H1 (cell line): ENCODE results near the gene E2F3. TPM values are rescaled to one million over a fixed set of nuclear protein-coding genes. Genes with fewer than 3 reads are reported as not detected.

Source experiments
- CTCF ChIA-PET: fragments of 300-600 bp; sonication (Branson Sonifier 250); formaldehyde crosslinking; loops from one replicate; lab custom pipeline; 2021; ENCODE audit not compliant: partially characterized antibody; lab: Charles Lee
- POLR2A ChIA-PET: fragments of 300-600 bp; sonication (Branson Sonifier 250); formaldehyde crosslinking; loops from one replicate; lab custom pipeline; 2021; ENCODE audit warnings: inconsistent platforms; ENCODE audit not compliant: partially characterized antibody; lab: Charles Lee
- DNase-seq, 2 experiments: peaks; one replicate each; pipeline versions ENCODE4 v3.0.0 to v3.0.0-alpha.2; 2010 to 2022; ENCODE audit warnings: low spot score in 2 of 2, low read depth in 1 of 2, mixed read lengths in 1 of 2
- FAIRE-seq: peaks from 2 replicates; lab custom pipeline; 2011; peaks lifted over from hg19 to GRCh38; lab: Jason Lieb, UNC
- H2AFZ ChIP-seq: 2 replicates; pipeline ENCODE4 v1.8.1; 2012; ENCODE audit warnings: low read length, inconsistent platforms
- H2AK5ac ChIP-seq: 2 replicates; pipeline ENCODE4 v1.6.1; 2013; ENCODE audit warnings: low read depth, low read length
- H2BK120ac ChIP-seq: replicated peaks from 2 replicates; pipeline ENCODE3; 2013; ENCODE audit warnings: low read depth, low read length, inconsistent platforms
- H2BK12ac ChIP-seq: 2 replicates; pipeline ENCODE4 v1.6.1; 2013; ENCODE audit warnings: low read depth, low read length
- H2BK15ac ChIP-seq: 2 replicates; pipeline ENCODE4 v1.6.1; 2013; ENCODE audit warnings: low read length
- H2BK20ac ChIP-seq: 2 replicates; pipeline ENCODE4 v1.6.1; 2013; ENCODE audit warnings: low read length
- H2BK5ac ChIP-seq: 2 replicates; pipeline ENCODE4 v1.6.1; 2013; ENCODE audit warnings: low read depth, low read length
- H3K14ac ChIP-seq: 2 replicates; pipeline ENCODE4 v1.6.1; 2013; ENCODE audit warnings: inconsistent platforms; ENCODE audit not compliant: insufficient read length
- H3K18ac ChIP-seq: 2 replicates; pipeline ENCODE4 v1.6.1; 2013; ENCODE audit warnings: low read length; ENCODE audit errors: extremely low read depth
- H3K23ac ChIP-seq: 2 replicates; pipeline ENCODE4 v1.6.1; 2013; ENCODE audit warnings: inconsistent platforms; ENCODE audit not compliant: insufficient read length
- H3K23me2 ChIP-seq: 2 replicates; pipeline ENCODE4 v1.6.1; 2013; ENCODE audit warnings: low read depth, low read length
- H3K27ac ChIP-seq: 2 replicates; pipeline ENCODE4 v1.6.1; 2011; ENCODE audit warnings: low read depth, low read length, inconsistent platforms
- H3K27me3 ChIP-seq, 4 experiments: replicated peaks in 1 of 4; 1 replicate in 1 of 4; 2 replicates in 3 of 4; pipeline versions ENCODE4 v1.6.1 to v1.8.1; 2011 to 2013; ENCODE audit warnings: low read length in 3 of 4, mild to moderate bottlenecking in 3 of 4, inconsistent platforms in 2 of 4, mixed read lengths in 2 of 4, moderate library complexity in 1 of 4; ENCODE audit not compliant: control insufficient read depth in 3 of 4, insufficient read depth in 3 of 4; ENCODE audit errors: extremely low read depth in 1 of 4
- H3K36me3 ChIP-seq, 4 experiments: 2 replicates each; pipeline versions ENCODE4 v1.6.1 to v1.8.1; 2011 to 2013; ENCODE audit warnings: mild to moderate bottlenecking in 4 of 4, low read length in 3 of 4, moderate library complexity in 2 of 4, control low read depth in 1 of 4, inconsistent platforms in 1 of 4; ENCODE audit not compliant: insufficient read depth in 4 of 4, control insufficient read depth in 2 of 4
- H3K4ac ChIP-seq: replicated peaks from 2 replicates; pipeline ENCODE3; 2013; ENCODE audit warnings: low read length, low read depth, mixed read lengths, inconsistent platforms; ENCODE audit not compliant: insufficient read length
- H3K4me1 ChIP-seq, 4 experiments: replicated peaks in 1 of 4; 1 replicate in 1 of 4; 2 replicates in 3 of 4; pipeline versions ENCODE4 v1.6.1 to v1.8.1; 2011 to 2013; ENCODE audit warnings: low read length in 3 of 4, inconsistent platforms in 2 of 4, mixed read lengths in 1 of 4; ENCODE audit not compliant: insufficient read depth in 4 of 4, control insufficient read depth in 3 of 4
- H3K4me2 ChIP-seq, 2 experiments: 2 replicates each; pipeline versions ENCODE4 v1.6.1 to v1.8.1; 2011 to 2013; ENCODE audit warnings: low read depth in 2 of 2, low read length in 2 of 2, control low read depth in 1 of 2, inconsistent platforms in 1 of 2, mild to moderate bottlenecking in 1 of 2; ENCODE audit not compliant: insufficient read depth in 1 of 2
- H3K4me3 ChIP-seq, 4 experiments: fragments of 200-600, 300-600 bp in 1 of 4; sonication (generic), shearing (Covaris generic), sonication (Bioruptor Twin) in 1 of 4; 2 replicates each; pipeline versions ENCODE4 v1.5.1 to v1.8.1; 2011 to 2016; ENCODE audit warnings: low read length in 4 of 4, low read depth in 3 of 4, control low read depth in 2 of 4, inconsistent platforms in 2 of 4, mild to moderate bottlenecking in 2 of 4, mixed read lengths in 1 of 4, moderate library complexity in 1 of 4; ENCODE audit not compliant: insufficient read depth in 2 of 4; ENCODE audit errors: extremely low read depth in 1 of 4
- H3K56ac ChIP-seq: replicated peaks from 2 replicates; pipeline ENCODE3; 2013; ENCODE audit warnings: low read depth, mild to moderate bottlenecking, mixed read lengths, low read length, inconsistent platforms; ENCODE audit not compliant: insufficient read length
- H3K79me1 ChIP-seq: 2 replicates; pipeline ENCODE4 v1.6.1; 2013; ENCODE audit warnings: low read depth, low read length, control low read depth
- H3K79me2 ChIP-seq, 2 experiments: 2 replicates each; pipeline versions ENCODE4 v1.6.1 to v1.8.1; 2012 to 2013; ENCODE audit warnings: low read length in 2 of 2, mild to moderate bottlenecking in 2 of 2, inconsistent platforms in 1 of 2; ENCODE audit not compliant: insufficient read depth in 2 of 2, control insufficient read depth in 1 of 2
- H3K9ac ChIP-seq, 4 experiments: replicated peaks in 1 of 4; 1 replicate in 1 of 4; 2 replicates in 3 of 4; pipeline versions ENCODE4 v1.6.1 to v1.8.1; 2011 to 2013; ENCODE audit warnings: low read depth in 3 of 4, low read length in 3 of 4, control low read depth in 2 of 4, mild to moderate bottlenecking in 2 of 4, moderate library complexity in 2 of 4, inconsistent platforms in 1 of 4; ENCODE audit errors: extremely low read depth in 1 of 4
- H3K9me3 ChIP-seq, 2 experiments: 2 replicates each; pipeline versions ENCODE4 v1.6.1 to v1.8.1; 2012 to 2013; ENCODE audit warnings: mild to moderate bottlenecking in 2 of 2, moderate library complexity in 2 of 2, control low read depth in 1 of 2, inconsistent platforms in 1 of 2, low read depth in 1 of 2, low read length in 1 of 2, mixed read lengths in 1 of 2; ENCODE audit not compliant: insufficient read depth in 2 of 2
- H4K20me1 ChIP-seq, 2 experiments: replicated peaks in 1 of 2; 2 replicates each; pipeline versions ENCODE3 to v1.8.1; 2011 to 2013; ENCODE audit warnings: inconsistent platforms in 2 of 2, low read length in 2 of 2, mild to moderate bottlenecking in 1 of 2; ENCODE audit not compliant: insufficient read depth in 2 of 2, control insufficient read depth in 1 of 2
- H4K5ac ChIP-seq: 2 replicates; pipeline ENCODE4 v1.6.1; 2013; ENCODE audit warnings: low read length, low read depth, mixed read lengths, inconsistent platforms; ENCODE audit not compliant: insufficient read length
- H4K8ac ChIP-seq: 2 replicates; pipeline ENCODE4 v1.8.0; 2013; ENCODE audit warnings: mild to moderate bottlenecking, moderate library complexity, low read length, inconsistent platforms; ENCODE audit not compliant: insufficient read depth; ENCODE audit errors: extremely low read depth
- H4K91ac ChIP-seq: replicated peaks from 2 replicates; pipeline ENCODE3; 2013; ENCODE audit warnings: low read length, mixed read lengths, inconsistent platforms; ENCODE audit not compliant: insufficient read length
- GTF2F1 ChIP-seq: IDR thresholded peaks from 2 replicates; pipeline ENCODE4 v1.6.1; 2012; ENCODE audit warnings: low read depth, low read length, improper control_type of control experiment, borderline replicate concordance
- WGBS, 2 experiments: shearing (Covaris generic) in 1 of 2; methylation state at CpG; one replicate each; pipeline versions ENCODE4 v1.1.6 to v1.1.7; 2013 to 2015; ENCODE audit warnings: low lambda C conversion rate in 2 of 2, mixed read lengths in 2 of 2, inconsistent platforms in 1 of 2, low coverage in 1 of 2, missing lambda C conversion rate in 1 of 2; ENCODE audit not compliant: insufficient replicate concordance in 2 of 2, insufficient coverage in 1 of 2, insufficient read length in 1 of 2; ENCODE audit errors: extremely low coverage in 1 of 2, missing lambda C conversion rate in 1 of 2; 5-methylcytosine and 5-hydroxymethylcytosine counted together
- polyA plus RNA-seq, 7 experiments: library from polyadenylated mRNA; depleted of rRNA in 3 of 7; stranded (reverse) in 5 of 7; unstranded in 2 of 7; fragments of >200 nt in 5 of 7; fragments of 200-250 nt in 2 of 7; gene quantifications; 1 replicate in 5 of 7; 2 replicates in 1 of 7; 4 replicates in 1 of 7; pipeline versions ENCODE4 v1.2.1 to v1.2.3, GENCODE V29; 2011 to 2013; ENCODE audit warnings: missing spikeins in 2 of 7, mixed read lengths in 2 of 7
- total RNA-seq: library from RNA; stranded (reverse); fragmentation: NEBNext Ultra II Directional; extraction: Animal tissue kit (Norgen Biotek cat#: 25700); gene quantifications from 2 replicates; pipeline ENCODE4 v1.2.1, GENCODE V29; 2021

The E2F3 gene
- total and polyA plus RNA-seq, 2 of the 8 experiments (the other 6 are each of a cell fraction or from before 2014, with no cell fraction given): 14.9 to 42.2 TPM

- Histone ChIP-seq H3K36me3 (peaks cover 5 to 49% (median 22%) of the 10 kb centered on the region in 4 experiments; a peak in 7 of 8 replicates), H3K4me1 (peaks cover 0 to 4% (median 0%) of the 10 kb centered on the region in 4 experiments; a peak in 1 of 7 replicates), H3K18ac (no peak overlapping the region), H2BK12ac (no peak overlapping the region), H3K14ac (no peak overlapping the region), H3K79me1 (peaks cover 2% of the 10 kb centered on the region; the same call in 1 of the 2 replicates), H3K79me2 (0 out of 4 replicates have a peak, but pooled peaks cover 0 to 2% of the 10 kb centered on the region in 2 experiments), H3K4me3 (no peak overlapping the region), H2BK120ac (no peak overlapping the region), H3K27me3 (no peaks in the 10 kb centered on the region), H4K91ac (no peak overlapping the region), H3K56ac (no peak overlapping the region), H3K9me3 (no peaks in the 10 kb centered on the region), H3K9ac (no peak overlapping the region), H3K23ac (no peak overlapping the region), H2AK5ac (no peak overlapping the region), H4K20me1 (no peaks in the 10 kb centered on the region), H3K4me2 (no peak overlapping the region), H2BK15ac (no peak overlapping the region), H3K23me2 (no peaks in the 10 kb centered on the region), H3K27ac (no peak overlapping the region), H2AFZ (no peak overlapping the region), H3K4ac (no peak overlapping the region), H4K5ac (no peak overlapping the region), H4K8ac (no peak overlapping the region), H2BK5ac (no peak overlapping the region), H2BK20ac (no peak overlapping the region)
- WGBS, 2 experiments: 88% methylated on average over 2 of the region's 2 CpGs; no CpG with 5 or more reads in 1 of the 2 experiments
- FAIRE-seq: no peak
- POLR2A ChIA-PET: interaction anchor here (0.9 kb wide), 1 partner anchor 19 kb away, joined by 3 read pairs; no protein-coding TSS in a partner anchor
- no peak for TF ChIP-seq GTF2F1
- DNase-seq: no peak
- CTCF ChIA-PET: interaction anchor here (0.7 to 0.9 kb wide), 2 partner anchors 31 to 41 kb away, joined by 3 read pairs; no protein-coding TSS in a partner anchor
Observed at GRCh38 chr6:20492099-20492498, 90.4 kb downstream of the E2F3 start.
